DMS153 (cell line): Measurements from ENCODE around the gene CLDN1.
"Not testable (repeated sequence)": the region's sequence is repeated elsewhere in the genome, so short reads cannot be mapped to it uniquely, and the experiment has no call there.

Experiments used
- DNase-seq: peaks from one replicate; lab custom pipeline; 2025; lab: John Stamatoyannopoulos, UW

The CLDN1 gene

GRCh38 chr3:190291994-190292584, 30.2 kb downstream of the CLDN1 start:
- no peak for DNase-seq

GRCh38 chr3:190289989-190290388, 32.3 kb downstream of the CLDN1 start:
- DNase-seq: no peak

- no peak for DNase-seq
Observed at GRCh38 chr3:190288836-190289235, 33.4 kb downstream of the CLDN1 start.

- no peak for DNase-seq
Observed at GRCh38 chr3:190286014-190286413, 36.2 kb downstream of the CLDN1 start.

- no peak for DNase-seq
Observed at GRCh38 chr3:190281308-190282051, 40.8 kb downstream of the CLDN1 start.

- DNase-seq: no peak
Observed at GRCh38 chr3:190279690-190280089, 42.6 kb downstream of the CLDN1 start.

GRCh38 chr3:190272747-190273146, 49.5 kb downstream of the CLDN1 start:
- DNase-seq: no peak

GRCh38 chr3:190269101-190269500, 53.1 kb downstream of the CLDN1 start:
- no peak for DNase-seq

GRCh38 chr3:190267464-190267863, 54.8 kb downstream of the CLDN1 start:
- not testable (repeated sequence) for DNase-seq

- no peak for DNase-seq
Observed at GRCh38 chr3:190266913-190267290, 55.3 kb downstream of the CLDN1 start.

- DNase-seq: no peak
Observed at GRCh38 chr3:190266265-190266912, 55.9 kb downstream of the CLDN1 start.

- no peak for DNase-seq
Observed at GRCh38 chr3:190265796-190266195, 56.5 kb downstream of the CLDN1 start.

GRCh38 chr3:190265126-190265525, 57.1 kb downstream of the CLDN1 start:
- DNase-seq: no peak

GRCh38 chr3:190261740-190262139, 60.5 kb downstream of the CLDN1 start:
- DNase-seq: no peak

GRCh38 chr3:190261015-190261414, 61.2 kb downstream of the CLDN1 start:
- no peak for DNase-seq

- no peak for DNase-seq
Observed at GRCh38 chr3:190260301-190260700, 61.9 kb downstream of the CLDN1 start.

GRCh38 chr3:190258634-190259033, 63.6 kb downstream of the CLDN1 start:
- DNase-seq: no peak
